Retina (tissue), 1 donor: ENCODE measurements around the gene STPG4.

Experiments used
- DNase-seq: peaks from one replicate; pipeline ENCODE4 v3.0.0-alpha.2; 2016

STPG4 gene

GRCh38 chr2:47069628-47070154, 85.4 kb downstream of the STPG4 start:
- DNase-seq: no peak

GRCh38 chr2:47068981-47069627, 86.0 kb downstream of the STPG4 start:
- DNase-seq: no peak

GRCh38 chr2:47067788-47068407, 87.2 kb downstream of the STPG4 start:
- no peak for DNase-seq

GRCh38 chr2:47065771-47066380, 89.2 kb downstream of the STPG4 start:
- no peak for DNase-seq

- DNase-seq: no peak
Observed at GRCh38 chr2:47065343-47065742, 89.8 kb downstream of the STPG4 start.

GRCh38 chr2:47064106-47064505, 91.0 kb downstream of the STPG4 start:
- DNase-seq: no peak

GRCh38 chr2:47063538-47063930, 91.6 kb downstream of the STPG4 start:
- DNase-seq: no peak

- no peak for DNase-seq
Observed at GRCh38 chr2:47062681-47063537, 92.2 kb downstream of the STPG4 start.

GRCh38 chr2:47061944-47062678, 93.0 kb downstream of the STPG4 start:
- DNase-seq: no peak

- no peak for DNase-seq
Observed at GRCh38 chr2:47060652-47061170, 94.4 kb downstream of the STPG4 start.

GRCh38 chr2:47058003-47058931, 96.8 kb downstream of the STPG4 start:
- DNase-seq: no peak

GRCh38 chr2:47057687-47058002, 97.5 kb downstream of the STPG4 start:
- no peak for DNase-seq

- no peak for DNase-seq
Observed at GRCh38 chr2:47056868-47057686, 98.0 kb downstream of the STPG4 start.

- DNase-seq: no peak
Observed at GRCh38 chr2:47056374-47056773, 98.7 kb downstream of the STPG4 start.

GRCh38 chr2:47054868-47055267, 100.2 kb downstream of the STPG4 start:
- DNase-seq: no peak

GRCh38 chr2:47054036-47054555, 101.0 kb downstream of the STPG4 start:
- DNase-seq: no peak

- DNase-seq: no peak
Observed at GRCh38 chr2:47052847-47053246, 102.3 kb downstream of the STPG4 start.

- no peak for DNase-seq
Observed at GRCh38 chr2:47051562-47051961, 103.5 kb downstream of the STPG4 start.

GRCh38 chr2:47050762-47051161, 104.3 kb downstream of the STPG4 start:
- no peak for DNase-seq
